Left colon (tissue), 2 donors: Measurements from ENCODE around the gene FADD. TPM values are rescaled to one million over a fixed set of nuclear protein-coding genes. Genes with fewer than 3 reads are reported as not detected.

Experiments used
- ATAC-seq: fragments of 200-7000 bp; cut with Tn5 transposase; one replicate; pipeline ENCODE4 v1.9.1; 2020; ENCODE audit warnings: mild to moderate bottlenecking, moderate library complexity
- DNase-seq, 2 donors: peaks; one replicate each; pipeline ENCODE4 v3.0.0-alpha.2; 2020
- intact Hi-C, 2 donors: fragments of 100-400 bp; cut with DNase I in 1 of 2; cut with micrococcal nuclease in 1 of 2; formaldehyde crosslinking; loops; one replicate each; pipeline versions ENCODE4 v1.11.2 to v1.14.0; 2022; cut with DNase I, micrococcal nuclease
- long read RNA-seq: library from polyadenylated mRNA; unstranded; transcript quantifications from one replicate; pipeline ENCODE4 v2.0.0, GENCODE V29; 2021
- total RNA-seq, 2 donors: library from RNA; stranded (reverse); fragmentation: NEBNext Ultra II Directional; extraction: Animal tissue kit (Norgen Biotek cat#: 25700); gene quantifications; one replicate each; pipeline ENCODE4 v1.2.1, GENCODE V29; 2021
- donor health status: DM: no; HTN: no; CAD: no.
- donor health status: DM: yes; HTN: yes; CAD: no.

The FADD gene
- total RNA-seq: 10 to 100 TPM; 32.1 to 33.2 TPM
- long read RNA-seq, transcript FADD-201 (2 exons, 1,841 nt): major isoform, 38 of 42 reads
- long read RNA-seq, partial matches to known transcripts: 4 of 42 reads
- long read RNA-seq, other reads (novel, unspliced or antisense): 0 of 42 reads

- ATAC-seq (peak; percentile 83), DNase-seq (peak; percentile 90 to 93)
- intact Hi-C loops: no loop called here
Observed at GRCh38 chr11:70202920-70203750, at the start of gene FADD. FADD (plus strand) TSS chr11:70203296; CDS start chr11:70203460, 164 bp downstream.

GRCh38 chr11:70155386-70155785 is 47.7 kb upstream of the FADD start:
- ATAC-seq (no peak), DNase-seq (no peak)
- intact Hi-C loops: no loop called here

- intact Hi-C loops: no loop called here
- ATAC-seq: no peak
- no peak for DNase-seq
Observed at GRCh38 chr11:70156291-70157037, 46.6 kb upstream of the FADD start.

- ATAC-seq: no peak
- intact Hi-C loops: no loop called here
- peak in 1 of 2 donors; percentile 9 for DNase-seq
Observed at GRCh38 chr11:70158201-70158600, 44.9 kb upstream of the FADD start.

GRCh38 chr11:70158757-70159389 is 44.2 kb upstream of the FADD start:
- ATAC-seq (no peak), DNase-seq (no peak)
- intact Hi-C loops: no loop called here

GRCh38 chr11:70159627-70160570 is 43.2 kb upstream of the FADD start:
- DNase-seq (peak; percentile 41 to 65), ATAC-seq (peak; percentile 80)
- intact Hi-C loops: no loop called here

GRCh38 chr11:70161043-70161625 is 42.0 kb upstream of the FADD start:
- no peak for DNase-seq
- intact Hi-C loops: no loop called here
- no peak for ATAC-seq

GRCh38 chr11:70164705-70165104 is 38.4 kb upstream of the FADD start:
- intact Hi-C loops: no loop called here
- DNase-seq (no peak), ATAC-seq (no peak)

GRCh38 chr11:70167120-70167519 is 36.0 kb upstream of the FADD start:
- DNase-seq: no peak
- intact Hi-C loops: no loop called here
- no peak for ATAC-seq

- no peak for DNase-seq
- intact Hi-C loops: no loop called here
- no peak for ATAC-seq
Observed at GRCh38 chr11:70167723-70168404, 35.2 kb upstream of the FADD start.

GRCh38 chr11:70168405-70168754 is 34.7 kb upstream of the FADD start:
- intact Hi-C loops: no loop called here
- DNase-seq: no peak
- no peak for ATAC-seq

GRCh38 chr11:70169127-70169526 is 34.0 kb upstream of the FADD start:
- ATAC-seq (no peak), DNase-seq (no peak)
- intact Hi-C loops: no loop called here

- intact Hi-C loops: no loop called here
- DNase-seq (no peak), ATAC-seq (no peak)
Observed at GRCh38 chr11:70169632-70170031, 33.5 kb upstream of the FADD start.

GRCh38 chr11:70170596-70171210 is 32.4 kb upstream of the FADD start:
- DNase-seq: no peak
- ATAC-seq: no peak
- intact Hi-C loops: no loop called here

- no peak for DNase-seq
- intact Hi-C loops: no loop called here
- ATAC-seq: no peak
Observed at GRCh38 chr11:70173018-70173417, 30.1 kb upstream of the FADD start.

- DNase-seq (no peak), ATAC-seq (no peak)
- intact Hi-C loops: no loop called here
Observed at GRCh38 chr11:70174547-70175235, 28.4 kb upstream of the FADD start.

GRCh38 chr11:70175236-70175698 is 27.8 kb upstream of the FADD start:
- no peak for ATAC-seq
- intact Hi-C loops: no loop called here
- no peak for DNase-seq
